GM19328 (cell line): ENCODE results near the gene SLC5A3.
A peak's percentile ranks its signal among the peaks of the same experiment; 100 is the strongest.

ENCODE experiments used
- ATAC-seq: cut with Tn5 transposase; IDR thresholded peaks from one replicate; pipeline ENCODE4 v1.9.1; 2021; ENCODE audit warnings: mild to moderate bottlenecking, moderate library complexity; ENCODE audit not compliant: unreplicated experiment

The SLC5A3 gene

DNA sequence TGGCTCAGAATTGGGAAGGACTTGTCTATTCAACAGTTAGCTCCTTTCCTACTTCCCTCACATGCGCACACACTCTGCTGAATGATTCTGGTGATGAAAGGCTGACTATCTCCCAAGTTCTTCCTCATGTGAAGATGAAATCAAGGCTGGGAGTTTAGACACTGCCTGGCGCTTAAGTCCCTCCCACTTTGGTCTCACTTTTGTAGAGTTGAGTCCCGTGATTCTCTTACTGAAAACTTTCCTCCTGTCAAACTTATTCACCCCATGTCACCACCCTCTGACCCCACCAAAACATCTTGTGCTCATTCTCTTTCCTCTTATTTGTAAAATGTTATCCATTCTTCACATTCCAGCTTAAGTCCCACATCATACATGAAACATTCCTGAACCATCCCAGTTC lies 8.4 kb upstream of the SLC5A3 start:
- no peak for ATAC-seq

DNA sequence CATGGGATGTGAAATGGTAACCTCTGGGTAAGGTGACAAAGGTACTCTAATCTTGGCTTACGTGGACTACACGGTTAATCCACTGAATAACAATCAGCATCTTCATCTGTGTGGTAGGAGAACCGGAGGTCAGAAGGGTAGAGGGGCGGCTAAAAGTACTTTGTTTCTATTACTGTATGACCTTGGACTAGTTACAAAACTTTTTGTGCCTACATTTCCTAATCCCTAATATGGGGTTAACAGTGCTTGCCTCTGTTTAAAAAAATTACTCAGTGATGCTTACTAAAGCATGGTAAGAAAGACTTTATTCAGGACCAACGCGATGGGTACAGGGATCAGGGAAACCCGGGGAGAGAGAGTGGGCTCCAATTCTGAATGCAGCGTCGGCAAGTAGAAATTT lies 1.7 kb upstream of the SLC5A3 start:
- no peak for ATAC-seq

GRCh38 chr21:34072145-34073031 lies 990 bp upstream of the SLC5A3 start:
- no peak for ATAC-seq

DNA sequence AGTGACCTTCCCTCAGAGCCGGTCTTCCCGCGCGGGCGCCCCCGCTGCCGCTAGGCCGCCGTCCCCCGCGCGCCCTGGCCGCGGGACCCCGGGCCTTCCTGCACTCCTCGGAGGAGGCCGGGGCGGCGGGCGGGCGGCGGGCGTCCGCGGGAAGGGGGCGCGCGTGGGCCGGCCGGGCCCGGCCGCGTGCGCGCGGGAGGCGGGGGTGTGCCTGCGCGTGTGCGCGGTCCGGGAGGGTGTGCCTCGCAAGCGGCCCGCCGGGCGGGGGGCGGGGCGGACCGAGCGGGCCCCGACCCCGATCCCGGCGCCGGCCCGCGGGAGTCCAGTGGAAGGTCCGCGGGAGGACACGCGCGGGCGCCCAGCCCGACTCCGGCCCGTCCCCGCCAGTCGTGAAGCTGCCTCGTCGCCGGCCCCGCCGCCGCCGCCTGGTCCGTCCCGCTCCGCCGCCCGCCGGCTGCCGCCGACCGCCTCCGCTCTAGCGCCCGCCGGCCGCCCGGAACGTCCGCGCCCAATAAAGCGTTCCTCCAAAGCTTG lies 438 bp downstream of the SLC5A3 start:
- ATAC-seq: peak; percentile 43

GRCh38 chr21:34074283-34075090 lies 1.1 kb downstream of the SLC5A3 start:
- ATAC-seq: no peak

DNA sequence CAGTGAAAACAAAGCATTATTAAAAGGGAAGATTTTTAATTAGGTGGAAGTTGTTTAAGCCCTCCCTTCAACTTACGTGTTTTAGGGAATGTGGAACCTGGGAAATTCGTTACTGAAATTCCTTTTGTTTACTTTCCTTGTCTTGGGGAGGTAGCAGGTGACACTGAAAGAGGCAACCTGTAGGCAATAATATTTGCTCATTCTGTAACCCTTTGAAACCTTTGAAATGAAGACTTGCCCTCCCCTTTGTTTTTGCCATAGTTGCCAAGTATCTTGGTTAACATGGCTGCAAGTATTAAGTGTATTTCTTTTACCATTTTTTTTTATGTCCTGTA lies 1.7 kb downstream of the SLC5A3 start:
- no peak for ATAC-seq

DNA sequence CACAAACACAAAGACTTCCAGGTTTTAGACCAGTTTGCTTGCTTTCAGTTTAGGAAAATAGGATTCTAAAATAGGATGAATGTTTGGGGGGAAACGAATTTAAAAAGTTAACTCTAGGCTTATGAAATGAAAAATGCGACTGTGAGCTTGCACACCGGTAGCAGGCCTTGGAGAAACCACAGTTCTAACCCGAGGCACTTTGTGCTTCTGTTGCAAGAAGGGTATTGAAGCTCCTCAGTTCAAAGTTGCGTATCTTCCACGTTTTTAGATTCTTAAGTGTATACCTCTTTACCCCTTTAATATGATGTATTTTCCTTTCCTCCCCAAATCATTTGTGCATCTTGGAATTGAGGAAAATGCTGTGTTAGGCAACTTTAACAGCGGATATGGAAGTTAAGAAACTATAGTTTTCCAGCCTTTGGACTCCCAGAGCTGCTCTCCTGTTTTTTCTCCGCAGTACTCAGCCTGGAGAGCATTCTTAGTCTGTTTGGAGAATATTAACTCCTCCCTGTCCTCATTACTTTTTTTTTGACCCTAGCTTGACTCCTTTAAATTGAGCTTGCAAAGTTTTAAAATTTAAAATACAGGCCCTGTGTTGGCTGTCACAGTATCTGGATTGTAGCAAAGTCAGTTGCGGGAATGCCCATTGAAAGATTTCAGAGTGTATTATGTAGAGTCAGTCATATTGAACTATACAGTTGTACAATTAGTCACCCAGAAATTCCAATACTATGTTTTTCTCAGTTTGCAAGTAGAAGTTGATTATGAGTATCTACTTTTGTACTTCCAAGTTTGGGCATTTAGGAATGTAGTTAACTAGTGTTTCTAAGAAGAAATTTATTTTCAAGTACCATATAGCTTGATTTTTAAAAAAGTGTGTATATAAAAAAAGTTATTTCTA lies 2.6 kb downstream of the SLC5A3 start:
- ATAC-seq: no peak

GRCh38 chr21:34076835-34077234 lies 3.5 kb downstream of the SLC5A3 start:
- ATAC-seq: no peak

GRCh38 chr21:34077888-34078287 lies 4.5 kb downstream of the SLC5A3 start:
- ATAC-seq: no peak

- ATAC-seq: no peak
Measured at GRCh38 chr21:34078915-34079314, 5.5 kb downstream of the SLC5A3 start.

DNA sequence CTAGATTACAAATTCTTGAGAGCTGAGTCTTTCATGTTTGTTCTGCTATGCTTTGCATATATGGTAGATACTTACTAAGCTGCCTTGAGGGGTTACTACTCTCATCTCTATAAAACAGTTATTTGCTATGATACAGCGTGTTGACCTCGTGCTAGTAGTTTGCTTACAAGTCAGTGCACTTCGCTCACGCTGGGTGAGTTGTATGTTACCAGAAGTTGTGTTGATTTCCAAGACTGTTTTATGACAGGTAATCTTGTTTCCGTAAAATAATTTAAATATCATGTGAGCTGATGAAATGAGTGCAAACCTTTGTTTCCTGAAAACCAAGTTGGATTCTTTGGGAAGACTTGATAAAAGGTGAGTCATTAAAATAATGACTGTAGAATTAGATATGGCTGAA lies 7.3 kb downstream of the SLC5A3 start:
- ATAC-seq: no peak

DNA sequence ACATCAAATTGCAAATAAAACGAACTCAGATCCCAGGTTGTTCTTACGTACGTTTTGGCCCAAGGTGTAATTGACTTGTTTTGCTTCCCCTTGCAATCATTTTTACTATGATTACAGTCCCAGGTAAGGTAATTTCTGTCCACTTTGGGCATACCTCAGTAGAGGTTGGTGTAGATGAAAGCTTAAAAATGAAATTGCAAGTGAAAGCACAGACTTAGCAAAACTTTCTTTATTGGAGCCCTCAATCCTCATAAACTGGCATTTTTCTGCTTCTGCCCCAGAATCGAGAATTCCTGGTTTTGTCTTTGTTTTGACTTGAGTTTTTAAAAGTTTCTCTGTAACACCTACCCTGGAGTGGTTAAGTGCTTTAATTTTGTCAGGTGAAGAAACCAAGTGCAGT lies 9.4 kb downstream of the SLC5A3 start:
- no peak for ATAC-seq

GRCh38 chr21:34083357-34083756 lies 10.0 kb downstream of the SLC5A3 start:
- no peak for ATAC-seq

DNA sequence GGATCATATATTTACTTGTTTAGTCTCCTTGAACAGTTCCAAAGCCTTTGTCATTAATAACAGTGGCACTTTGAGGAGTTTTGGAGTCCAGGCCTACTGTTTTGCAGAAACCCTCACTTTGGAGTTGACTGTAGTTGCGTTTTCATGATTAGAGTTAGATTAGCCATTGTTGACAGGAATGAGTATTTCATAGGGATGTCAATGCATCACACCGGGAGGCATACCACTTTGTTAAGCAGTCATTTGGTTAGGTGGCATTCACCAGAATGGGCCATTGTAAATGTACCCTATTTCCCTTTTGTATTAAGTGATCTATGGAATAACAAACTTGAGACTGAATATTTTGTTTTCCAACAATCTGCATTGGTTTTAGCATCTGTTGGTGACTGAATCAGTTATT lies 11.8 kb downstream of the SLC5A3 start:
- no peak for ATAC-seq

DNA sequence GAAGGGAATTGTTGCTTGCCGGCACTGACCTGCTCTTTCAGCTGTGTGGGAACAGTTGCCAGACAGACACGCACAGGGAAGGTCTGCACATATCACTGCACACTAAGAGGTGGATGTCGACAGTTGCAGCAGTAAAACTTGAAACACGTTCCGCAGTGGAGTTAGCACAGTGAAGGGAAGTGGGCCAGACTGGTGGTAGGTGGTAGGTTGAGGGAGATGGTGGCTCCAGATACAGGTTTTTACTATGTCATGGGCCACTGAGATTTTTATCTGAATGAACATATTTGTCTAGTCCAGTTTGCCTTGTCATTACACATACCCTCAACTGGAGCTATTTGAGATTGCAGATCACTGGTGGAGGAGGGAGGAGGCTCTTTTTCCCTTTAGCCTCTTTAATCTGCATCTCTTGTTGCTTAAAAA lies 13.5 kb downstream of the SLC5A3 start:
- no peak for ATAC-seq

GRCh38 chr21:34088752-34089151 lies 15.4 kb downstream of the SLC5A3 start:
- no peak for ATAC-seq

- ATAC-seq: no peak
Measured at GRCh38 chr21:34091032-34091431, 17.7 kb downstream of the SLC5A3 start.

GRCh38 chr21:34091607-34092006 lies 18.2 kb downstream of the SLC5A3 start:
- no peak for ATAC-seq

GRCh38 chr21:34092262-34092921 lies 19.0 kb downstream of the SLC5A3 start:
- ATAC-seq: no peak

GRCh38 chr21:34093083-34093482 lies 19.7 kb downstream of the SLC5A3 start:
- no peak for ATAC-seq
